ENCODE data around the gene EDRF1.

DNA sequence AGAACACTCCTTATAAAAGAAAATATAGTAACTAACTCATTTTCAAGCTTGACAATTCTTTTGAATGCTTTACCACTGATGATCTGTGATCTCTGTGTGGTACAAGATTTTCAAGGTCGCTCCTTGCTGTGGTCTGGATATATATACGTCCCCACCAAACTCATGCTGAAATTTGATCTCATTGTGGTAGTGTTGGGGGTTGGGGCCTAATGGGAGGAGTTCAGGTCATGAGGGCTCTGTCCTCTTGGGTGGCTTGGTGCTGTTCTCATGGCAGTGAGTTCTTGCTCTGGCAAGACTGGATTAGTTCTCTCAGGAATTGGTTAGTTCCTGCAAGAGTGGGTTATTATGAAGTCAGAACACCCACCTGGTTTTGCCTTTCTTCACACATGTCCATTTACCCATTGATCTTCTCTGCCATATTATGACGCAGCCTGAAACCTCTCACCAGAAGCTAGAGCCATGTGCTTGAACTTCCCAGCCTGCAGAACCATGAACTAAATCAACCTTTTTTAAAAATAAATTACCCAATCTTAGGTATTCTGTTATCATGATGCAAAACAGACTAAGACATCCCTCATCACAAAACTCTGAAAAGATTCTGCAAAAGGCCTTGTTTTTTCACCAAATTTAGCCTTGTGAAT lies 8.3 kb upstream of the EDRF1 start:
- TF ChIP-seq, protein P1, sequence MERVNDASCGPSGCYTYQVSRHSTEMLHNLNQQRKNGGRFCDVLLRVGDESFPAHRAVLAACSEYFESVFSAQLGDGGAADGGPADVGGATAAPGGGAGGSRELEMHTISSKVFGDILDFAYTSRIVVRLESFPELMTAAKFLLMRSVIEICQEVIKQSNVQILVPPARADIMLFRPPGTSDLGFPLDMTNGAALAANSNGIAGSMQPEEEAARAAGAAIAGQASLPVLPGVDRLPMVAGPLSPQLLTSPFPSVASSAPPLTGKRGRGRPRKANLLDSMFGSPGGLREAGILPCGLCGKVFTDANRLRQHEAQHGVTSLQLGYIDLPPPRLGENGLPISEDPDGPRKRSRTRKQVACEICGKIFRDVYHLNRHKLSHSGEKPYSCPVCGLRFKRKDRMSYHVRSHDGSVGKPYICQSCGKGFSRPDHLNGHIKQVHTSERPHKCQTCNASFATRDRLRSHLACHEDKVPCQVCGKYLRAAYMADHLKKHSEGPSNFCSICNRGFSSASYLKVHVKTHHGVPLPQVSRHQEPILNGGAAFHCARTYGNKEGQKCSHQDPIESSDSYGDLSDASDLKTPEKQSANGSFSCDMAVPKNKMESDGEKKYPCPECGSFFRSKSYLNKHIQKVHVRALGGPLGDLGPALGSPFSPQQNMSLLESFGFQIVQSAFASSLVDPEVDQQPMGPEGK (CRISPR knock-in tag; IDR thresholded peaks at IDR 0.05; ENCODE audit: borderline replicate concordance): no peak
- no peak for TF ChIP-seq GLIS3 (CRISPR knock-in tag; IDR thresholded peaks at IDR 0.05)
- no peak for TF ChIP-seq TCF4 (CRISPR knock-in tag; IDR thresholded peaks at IDR 0.05; ENCODE audit: borderline replicate concordance)
- no peak for TF ChIP-seq ZNF565 (CRISPR knock-in tag; conservative IDR thresholded peaks at IDR 0.05; ENCODE audit: low read depth)
- TF ChIP-seq SNAI2 (CRISPR knock-in tag; IDR thresholded peaks at IDR 0.05): no peak
- no peak for TF ChIP-seq PPARA (CRISPR knock-in tag; IDR thresholded peaks at IDR 0.05; ENCODE audit: borderline replicate concordance)
